Fibroblast of skin of abdomen (primary cell): Measurements from ENCODE around the gene MEIOSIN.

Source experiments
- DNase-seq: peaks from one replicate; pipeline ENCODE4 v3.0.0-alpha.2; 2013

Gene MEIOSIN

GRCh38 chr19:45764945-45765701 is 31.9 kb downstream of the MEIOSIN start:
- DNase-seq = no peak

DNA sequence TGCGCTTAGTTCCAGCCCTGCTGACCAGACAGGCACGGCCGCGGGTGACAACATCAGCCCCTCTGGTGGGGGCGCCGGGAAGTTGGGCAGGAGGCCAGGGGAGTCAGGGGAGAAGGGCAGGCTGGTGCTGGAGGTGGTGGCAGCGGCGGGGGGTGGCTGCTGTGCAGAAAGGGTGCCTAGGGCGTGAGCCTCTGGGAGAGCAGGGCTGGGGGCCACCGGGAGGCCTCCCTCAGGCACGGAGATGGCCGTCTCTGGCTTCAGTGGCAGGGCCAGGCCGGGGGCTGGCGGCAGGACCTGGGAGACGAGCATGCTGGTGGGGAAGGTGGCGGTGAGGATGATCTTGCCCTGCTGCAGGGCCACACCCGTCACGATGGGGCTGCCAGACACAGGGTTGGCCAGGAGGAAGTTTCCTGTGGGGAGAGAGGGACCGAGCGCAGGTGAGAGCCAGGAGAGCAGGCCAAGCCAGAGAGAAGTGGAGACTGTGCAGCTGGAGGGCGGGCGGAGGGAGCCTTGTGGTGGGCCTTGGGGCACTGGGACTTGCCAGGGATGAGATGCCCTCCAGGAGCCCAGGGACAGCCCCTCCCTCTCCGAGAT is 32.6 kb downstream of the MEIOSIN start:
- DNase-seq = no peak

DNA sequence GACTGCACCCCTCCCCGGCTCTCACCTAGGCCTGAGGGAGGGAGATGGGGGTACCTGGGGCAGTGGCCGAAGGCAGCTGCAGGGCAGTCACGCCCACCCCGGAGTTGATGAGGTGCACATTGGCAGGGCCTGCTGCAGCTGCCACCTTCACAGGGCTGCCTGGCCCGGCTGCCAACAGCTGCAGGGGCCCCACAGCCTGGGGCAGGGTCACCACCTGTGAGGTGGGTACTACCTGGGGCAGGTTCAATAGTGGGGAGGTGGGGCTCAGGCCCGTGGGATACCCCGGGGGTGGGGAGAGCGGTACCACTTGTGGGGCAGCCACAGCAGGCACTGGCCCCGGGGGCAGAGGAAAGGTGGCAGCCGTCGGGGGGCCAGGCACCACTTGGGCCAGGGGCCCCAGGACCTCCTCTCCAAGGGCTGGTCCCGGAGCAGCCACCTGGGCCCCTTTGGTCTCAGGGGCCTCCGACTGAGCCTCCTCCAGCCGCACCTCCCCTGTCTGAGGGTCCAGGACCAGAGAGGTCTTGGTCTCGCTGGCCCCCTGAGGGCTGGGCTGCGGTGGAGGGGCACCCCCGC is 33.1 kb downstream of the MEIOSIN start:
- DNase-seq = no peak

DNA sequence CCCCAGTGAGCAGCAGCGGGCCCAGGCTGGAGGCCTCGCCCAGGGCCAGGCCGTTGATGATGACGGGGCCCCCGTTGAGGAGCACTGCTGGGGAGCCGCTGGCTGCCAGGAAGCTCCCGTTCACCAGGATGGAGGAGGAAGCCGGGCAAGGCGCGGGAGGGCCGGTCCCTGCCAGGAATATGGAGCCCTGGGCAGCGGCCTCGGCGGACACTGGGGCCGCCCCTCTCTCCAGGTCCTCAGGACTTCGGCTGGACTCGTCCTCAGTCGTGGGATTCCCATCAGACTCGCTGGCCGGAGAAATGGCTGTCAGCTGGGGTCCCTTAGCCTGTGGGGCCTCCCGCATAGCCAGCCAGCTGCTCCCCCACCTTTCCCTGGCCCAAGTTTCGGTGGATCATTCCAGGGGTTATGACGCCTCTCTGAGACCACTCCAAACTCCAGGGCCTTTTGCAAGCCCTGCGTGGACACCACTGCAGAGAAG is 33.7 kb downstream of the MEIOSIN start:
- DNase-seq = peak; percentile 20

- DNase-seq = peak; percentile 83
Observed at GRCh38 chr19:45767410-45767880, 34.2 kb downstream of the MEIOSIN start.

- DNase-seq = peak; percentile 57
Observed at GRCh38 chr19:45767881-45768654, 34.8 kb downstream of the MEIOSIN start.

GRCh38 chr19:45768655-45768983 is 35.4 kb downstream of the MEIOSIN start:
- peak; percentile 51 for DNase-seq

DNA sequence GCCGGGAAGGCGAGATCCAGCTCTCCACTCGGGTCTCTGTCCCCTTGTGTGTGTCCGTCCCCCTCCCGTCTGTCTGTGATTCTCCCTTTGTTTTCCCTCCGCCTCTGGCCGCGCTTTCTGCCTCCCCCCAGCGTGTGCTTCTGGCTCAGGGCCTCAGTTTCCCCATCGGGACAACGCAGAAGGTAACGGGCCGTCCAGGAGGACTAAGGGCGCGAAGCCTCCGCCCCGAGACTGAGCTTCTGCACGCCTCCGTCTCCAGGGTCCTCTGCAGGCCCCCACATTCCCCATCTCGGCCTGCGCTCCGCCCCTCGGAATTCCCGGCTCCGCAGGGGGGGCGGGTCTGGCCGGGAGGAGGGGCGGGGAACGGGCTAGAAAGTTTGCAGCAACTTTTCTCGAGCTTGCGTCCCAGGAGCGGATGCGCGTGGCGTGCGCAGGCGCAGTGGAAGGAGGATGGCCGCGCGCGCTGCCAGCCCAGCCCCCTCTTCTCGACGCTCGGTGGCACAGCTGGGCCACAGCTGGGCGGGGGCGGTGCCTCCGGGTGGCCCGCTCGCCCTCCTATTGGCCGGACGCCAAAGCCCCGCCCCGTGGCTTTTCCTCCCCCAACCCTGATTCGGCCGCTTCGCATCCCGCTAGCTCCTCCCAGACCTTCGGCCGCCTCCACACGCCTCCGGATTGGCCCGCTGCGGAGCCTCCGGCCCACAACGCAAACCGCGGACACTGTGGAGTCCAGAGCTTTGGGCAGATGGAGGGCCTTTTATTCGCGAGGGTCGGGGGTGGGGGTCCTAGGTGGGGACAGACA is 35.9 kb downstream of the MEIOSIN start, which contains the start of gene SIX5:
Gene SIX5, minus strand, starts transcription at position 269 of the 799 bp plus-strand sequence. CDS start 408 bp downstream, outside the sequence.
- DNase-seq = peak; percentile 99

DNA sequence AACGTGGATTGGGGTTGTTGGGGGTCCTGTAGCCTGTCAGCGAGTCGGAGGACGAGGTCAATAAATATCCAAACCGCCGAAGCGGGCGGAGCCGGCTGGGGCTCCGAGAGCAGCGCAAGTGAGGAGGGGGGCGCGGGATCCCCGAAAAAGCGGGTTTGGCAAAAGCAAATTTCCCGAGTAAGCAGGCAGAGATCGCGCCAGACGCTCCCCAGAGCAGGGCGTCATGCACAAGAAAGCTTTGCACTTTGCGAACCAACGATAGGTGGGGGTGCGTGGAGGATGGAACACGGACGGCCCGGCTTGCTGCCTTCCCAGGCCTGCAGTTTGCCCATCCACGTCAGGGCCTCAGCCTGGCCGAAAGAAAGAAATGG is 36.6 kb downstream of the MEIOSIN start:
- no peak for DNase-seq

DNA sequence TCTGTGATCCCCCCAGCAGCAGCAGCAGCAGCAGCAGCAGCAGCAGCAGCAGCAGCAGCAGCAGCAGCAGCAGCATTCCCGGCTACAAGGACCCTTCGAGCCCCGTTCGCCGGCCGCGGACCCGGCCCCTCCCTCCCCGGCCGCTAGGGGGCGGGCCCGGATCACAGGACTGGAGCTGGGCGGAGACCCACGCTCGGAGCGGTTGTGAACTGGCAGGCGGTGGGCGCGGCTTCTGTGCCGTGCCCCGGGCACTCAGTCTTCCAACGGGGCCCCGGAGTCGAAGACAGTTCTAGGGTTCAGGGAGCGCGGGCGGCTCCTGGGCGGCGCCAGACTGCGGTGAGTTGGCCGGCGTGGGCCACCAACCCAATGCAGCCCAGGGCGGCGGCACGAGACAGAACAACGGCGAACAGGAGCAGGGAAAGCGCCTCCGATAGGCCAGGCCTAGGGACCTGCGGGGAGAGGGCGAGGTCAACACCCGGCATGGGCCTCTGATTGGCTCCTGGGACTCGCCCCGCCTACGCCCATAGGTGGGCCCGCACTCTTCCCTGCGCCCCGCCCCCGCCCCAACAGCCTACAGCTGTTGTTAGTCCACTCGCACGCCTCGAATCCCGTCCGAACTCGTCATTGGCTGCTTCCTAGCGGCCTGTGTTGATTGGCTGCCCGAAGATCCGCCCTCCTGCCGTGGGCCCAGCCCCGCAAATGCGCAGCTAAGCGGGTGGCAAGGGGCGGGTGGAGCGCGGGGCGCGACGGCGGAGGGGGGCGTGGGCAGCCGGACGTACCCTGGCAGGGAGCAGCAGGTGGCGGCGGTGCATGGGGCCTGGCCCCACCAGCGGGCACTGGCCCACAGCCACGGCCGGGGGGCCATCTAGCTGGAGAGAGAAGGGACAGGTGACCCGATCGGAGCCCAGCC is 37.2 kb downstream of the MEIOSIN start:
- peak; percentile 98 for DNase-seq

GRCh38 chr19:45771311-45771933 is 38.2 kb downstream of the MEIOSIN start:
- no peak for DNase-seq

DNA sequence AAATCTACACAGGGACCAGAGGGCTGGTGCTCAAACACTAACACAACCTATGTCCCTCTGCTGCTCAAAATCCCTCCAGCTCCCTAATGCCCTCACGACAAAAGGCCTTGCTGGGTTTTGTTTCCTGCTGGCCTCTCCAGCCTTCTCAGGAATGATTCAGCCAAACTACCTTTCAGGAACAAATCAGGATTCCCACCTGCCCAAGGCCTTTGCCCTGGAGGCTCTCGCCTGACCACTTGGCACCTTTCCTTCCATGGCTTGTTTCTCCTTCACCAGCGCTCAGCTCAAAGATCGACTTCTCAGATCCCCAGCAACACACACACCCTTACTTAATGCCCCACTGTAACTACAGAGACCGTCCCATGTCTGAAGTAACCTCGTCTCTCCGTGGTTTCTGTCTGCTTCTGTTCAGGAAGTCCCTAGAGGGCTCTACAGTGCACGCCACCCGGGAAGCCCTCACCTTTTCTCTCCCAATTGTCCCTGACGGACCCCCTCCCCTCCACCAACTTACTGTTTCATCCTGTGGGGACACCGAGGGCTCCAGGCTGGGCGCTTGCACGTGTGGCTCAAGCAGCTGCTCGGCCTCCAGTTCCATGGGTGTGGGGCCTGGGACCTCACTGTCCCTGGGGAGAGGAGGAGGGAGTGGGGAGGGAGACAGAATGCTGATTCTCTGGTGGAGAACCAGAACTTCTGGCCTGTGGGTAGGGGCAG is 39.0 kb downstream of the MEIOSIN start:
- DNase-seq = no peak

- no peak for DNase-seq
Observed at GRCh38 chr19:45772912-45773311, 39.7 kb downstream of the MEIOSIN start.

DNA sequence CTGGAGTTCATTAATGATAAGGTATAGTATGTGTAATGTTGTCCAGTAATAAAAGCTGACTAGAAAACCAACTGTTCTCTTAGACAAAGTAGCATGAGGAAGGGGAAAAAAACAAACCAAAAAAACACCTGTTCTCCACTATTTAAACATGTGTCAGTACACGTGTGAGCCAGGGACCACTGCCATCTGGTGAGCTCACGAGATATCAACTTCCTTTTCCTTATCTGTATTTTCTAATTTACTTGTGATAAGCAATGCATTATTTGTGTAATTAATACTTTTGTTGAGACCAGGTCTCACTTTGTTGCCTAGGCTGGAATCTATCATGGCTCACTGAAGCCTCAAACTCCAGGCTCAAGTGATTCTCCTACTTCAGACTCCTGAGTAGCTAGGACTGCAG is 40.1 kb downstream of the MEIOSIN start:
- no peak for DNase-seq

DNA sequence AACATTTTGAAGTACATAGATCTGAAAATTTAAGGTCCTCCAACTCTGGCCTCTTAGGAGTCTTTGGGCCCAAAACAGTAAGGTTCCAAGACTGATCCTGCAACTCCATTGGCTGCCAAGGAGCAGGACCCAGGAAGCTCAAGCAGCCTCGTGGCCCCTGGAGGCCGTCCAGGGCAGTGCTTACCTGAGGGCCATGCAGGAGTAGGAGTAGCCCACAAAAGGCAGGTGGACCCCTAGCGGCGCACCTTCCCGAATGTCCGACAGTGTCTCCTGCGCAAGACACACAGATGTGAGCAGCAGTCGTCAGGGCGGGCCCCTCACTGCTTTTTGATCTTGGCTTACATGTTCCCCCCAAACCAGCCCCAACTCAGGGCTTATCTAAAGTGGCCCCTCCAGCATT is 41.5 kb downstream of the MEIOSIN start:
- DNase-seq = no peak

- DNase-seq = no peak
Observed at GRCh38 chr19:45777395-45777961, 44.2 kb downstream of the MEIOSIN start.

- DNase-seq = no peak
Observed at GRCh38 chr19:45778010-45778661, 44.9 kb downstream of the MEIOSIN start.

- peak; percentile 48 for DNase-seq
Observed at GRCh38 chr19:45779231-45780145, 46.2 kb downstream of the MEIOSIN start.
